ENCODE data around the gene EZH1.

DNA sequence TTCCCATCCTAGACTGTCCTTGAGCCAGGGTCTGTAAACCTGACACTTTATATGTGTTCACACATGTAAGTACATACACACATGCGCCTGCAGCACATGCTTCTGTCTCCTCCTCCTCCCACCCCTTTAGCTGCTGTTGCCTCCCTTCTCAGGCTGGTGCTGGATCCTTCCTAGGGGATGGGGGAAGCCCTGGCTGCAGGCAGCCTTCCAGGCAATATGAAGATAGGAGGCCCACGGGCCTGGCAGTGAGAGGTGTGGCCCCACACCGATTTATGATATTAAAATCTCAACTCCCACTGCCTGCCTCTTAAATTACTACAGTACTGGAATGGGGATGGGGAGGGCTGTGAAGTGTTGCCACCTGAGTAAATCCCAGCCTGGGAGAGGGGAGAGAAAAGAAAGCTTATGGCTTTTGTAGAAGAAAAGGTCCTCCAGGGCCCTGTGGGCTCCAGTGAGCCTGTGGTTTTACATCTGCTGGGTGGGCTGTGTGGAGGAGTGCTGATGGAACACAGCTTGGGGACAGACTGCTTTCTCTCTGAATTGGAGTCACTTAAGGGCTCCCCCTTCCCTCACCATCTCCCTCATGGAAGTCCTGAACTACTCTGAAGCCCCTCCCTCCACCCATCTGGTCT, 34.6 kb upstream of the EZH1 start:
- TF ChIP-seq, protein P1, sequence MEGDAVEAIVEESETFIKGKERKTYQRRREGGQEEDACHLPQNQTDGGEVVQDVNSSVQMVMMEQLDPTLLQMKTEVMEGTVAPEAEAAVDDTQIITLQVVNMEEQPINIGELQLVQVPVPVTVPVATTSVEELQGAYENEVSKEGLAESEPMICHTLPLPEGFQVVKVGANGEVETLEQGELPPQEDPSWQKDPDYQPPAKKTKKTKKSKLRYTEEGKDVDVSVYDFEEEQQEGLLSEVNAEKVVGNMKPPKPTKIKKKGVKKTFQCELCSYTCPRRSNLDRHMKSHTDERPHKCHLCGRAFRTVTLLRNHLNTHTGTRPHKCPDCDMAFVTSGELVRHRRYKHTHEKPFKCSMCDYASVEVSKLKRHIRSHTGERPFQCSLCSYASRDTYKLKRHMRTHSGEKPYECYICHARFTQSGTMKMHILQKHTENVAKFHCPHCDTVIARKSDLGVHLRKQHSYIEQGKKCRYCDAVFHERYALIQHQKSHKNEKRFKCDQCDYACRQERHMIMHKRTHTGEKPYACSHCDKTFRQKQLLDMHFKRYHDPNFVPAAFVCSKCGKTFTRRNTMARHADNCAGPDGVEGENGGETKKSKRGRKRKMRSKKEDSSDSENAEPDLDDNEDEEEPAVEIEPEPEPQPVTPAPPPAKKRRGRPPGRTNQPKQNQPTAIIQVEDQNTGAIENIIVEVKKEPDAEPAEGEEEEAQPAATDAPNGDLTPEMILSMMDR (IDR thresholded peaks at IDR 0.05; ENCODE audit: poor library complexity, severe bottlenecking), result no peak
- TF ChIP-seq RAD21 (conservative IDR thresholded peaks at IDR 0.05) (no peak), EP300 (conservative IDR thresholded peaks at IDR 0.05; ENCODE audit: poor library complexity, severe bottlenecking) (no peak), POLR2AphosphoS5 (IDR thresholded peaks at IDR 0.05) (no peak), EZH2 (IDR thresholded peaks at IDR 0.05; ENCODE audit: borderline replicate concordance, insufficient read depth, low read length, poor library complexity, severe bottlenecking) (no peak), TAF1 (IDR thresholded peaks at IDR 0.05; ENCODE audit: low read depth) (no peak), MXI1 (conservative IDR thresholded peaks at IDR 0.05; ENCODE audit: poor library complexity, severe bottlenecking) (no peak)
- TF ChIP-seq, protein P2, sequence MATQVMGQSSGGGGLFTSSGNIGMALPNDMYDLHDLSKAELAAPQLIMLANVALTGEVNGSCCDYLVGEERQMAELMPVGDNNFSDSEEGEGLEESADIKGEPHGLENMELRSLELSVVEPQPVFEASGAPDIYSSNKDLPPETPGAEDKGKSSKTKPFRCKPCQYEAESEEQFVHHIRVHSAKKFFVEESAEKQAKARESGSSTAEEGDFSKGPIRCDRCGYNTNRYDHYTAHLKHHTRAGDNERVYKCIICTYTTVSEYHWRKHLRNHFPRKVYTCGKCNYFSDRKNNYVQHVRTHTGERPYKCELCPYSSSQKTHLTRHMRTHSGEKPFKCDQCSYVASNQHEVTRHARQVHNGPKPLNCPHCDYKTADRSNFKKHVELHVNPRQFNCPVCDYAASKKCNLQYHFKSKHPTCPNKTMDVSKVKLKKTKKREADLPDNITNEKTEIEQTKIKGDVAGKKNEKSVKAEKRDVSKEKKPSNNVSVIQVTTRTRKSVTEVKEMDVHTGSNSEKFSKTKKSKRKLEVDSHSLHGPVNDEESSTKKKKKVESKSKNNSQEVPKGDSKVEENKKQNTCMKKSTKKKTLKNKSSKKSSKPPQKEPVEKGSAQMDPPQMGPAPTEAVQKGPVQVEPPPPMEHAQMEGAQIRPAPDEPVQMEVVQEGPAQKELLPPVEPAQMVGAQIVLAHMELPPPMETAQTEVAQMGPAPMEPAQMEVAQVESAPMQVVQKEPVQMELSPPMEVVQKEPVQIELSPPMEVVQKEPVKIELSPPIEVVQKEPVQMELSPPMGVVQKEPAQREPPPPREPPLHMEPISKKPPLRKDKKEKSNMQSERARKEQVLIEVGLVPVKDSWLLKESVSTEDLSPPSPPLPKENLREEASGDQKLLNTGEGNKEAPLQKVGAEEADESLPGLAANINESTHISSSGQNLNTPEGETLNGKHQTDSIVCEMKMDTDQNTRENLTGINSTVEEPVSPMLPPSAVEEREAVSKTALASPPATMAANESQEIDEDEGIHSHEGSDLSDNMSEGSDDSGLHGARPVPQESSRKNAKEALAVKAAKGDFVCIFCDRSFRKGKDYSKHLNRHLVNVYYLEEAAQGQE (IDR thresholded peaks at IDR 0.05; ENCODE audit: borderline replicate concordance), result no peak
